Activated CD4-positive, alpha-beta T cell treated with anti-CD3 and anti-CD28 coated beads, Interleukin-2, amount 50 U/mL, for 16 hours (primary cell): ENCODE measurements around the gene CFAP52.
"Not testable (repeated sequence)": the region's sequence is repeated elsewhere in the genome, so short reads cannot be mapped to it uniquely, and the experiment has no call there.

Source experiments
- DNase-seq: peaks from one replicate; pipeline ENCODE4 v3.0.0-alpha.2; 2020

Gene CFAP52, protein sequence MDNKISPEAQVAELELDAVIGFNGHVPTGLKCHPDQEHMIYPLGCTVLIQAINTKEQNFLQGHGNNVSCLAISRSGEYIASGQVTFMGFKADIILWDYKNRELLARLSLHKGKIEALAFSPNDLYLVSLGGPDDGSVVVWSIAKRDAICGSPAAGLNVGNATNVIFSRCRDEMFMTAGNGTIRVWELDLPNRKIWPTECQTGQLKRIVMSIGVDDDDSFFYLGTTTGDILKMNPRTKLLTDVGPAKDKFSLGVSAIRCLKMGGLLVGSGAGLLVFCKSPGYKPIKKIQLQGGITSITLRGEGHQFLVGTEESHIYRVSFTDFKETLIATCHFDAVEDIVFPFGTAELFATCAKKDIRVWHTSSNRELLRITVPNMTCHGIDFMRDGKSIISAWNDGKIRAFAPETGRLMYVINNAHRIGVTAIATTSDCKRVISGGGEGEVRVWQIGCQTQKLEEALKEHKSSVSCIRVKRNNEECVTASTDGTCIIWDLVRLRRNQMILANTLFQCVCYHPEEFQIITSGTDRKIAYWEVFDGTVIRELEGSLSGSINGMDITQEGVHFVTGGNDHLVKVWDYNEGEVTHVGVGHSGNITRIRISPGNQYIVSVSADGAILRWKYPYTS

GRCh38 chr17:9576521-9577372, at the start of gene CFAP52:
TSS of gene CFAP52 (plus strand) at chr17:9576642. CDS start at chr17:9576696, 54 bp downstream.
- peak; percentile 78 for DNase-seq

GRCh38 chr17:9527788-9528187, 48.7 kb upstream of the CFAP52 start:
- no peak for DNase-seq

- DNase-seq, result peak; percentile 10
These were observed 47.3 kb upstream of the CFAP52 start for GRCh38 chr17:9529033-9529700.

DNA sequence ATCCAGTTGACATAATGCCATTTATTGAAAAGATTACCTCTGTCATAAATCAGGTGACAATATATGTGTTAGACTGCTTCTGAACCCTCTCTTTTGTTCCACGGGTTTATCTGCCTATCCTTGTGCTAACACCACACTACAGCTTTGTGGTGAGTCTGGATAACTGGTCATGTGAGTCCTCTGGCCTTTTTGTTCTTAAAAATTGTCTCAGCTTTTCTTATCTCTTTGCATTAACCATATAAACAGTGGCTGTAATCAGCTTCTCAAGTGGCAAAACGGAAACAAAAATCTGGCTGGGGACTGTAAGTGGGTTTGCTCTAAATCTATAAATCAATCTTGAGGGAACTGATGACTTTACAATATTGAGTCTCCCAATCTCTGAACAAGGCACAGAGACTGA, 45.4 kb upstream of the CFAP52 start:
- DNase-seq, result no peak

DNA sequence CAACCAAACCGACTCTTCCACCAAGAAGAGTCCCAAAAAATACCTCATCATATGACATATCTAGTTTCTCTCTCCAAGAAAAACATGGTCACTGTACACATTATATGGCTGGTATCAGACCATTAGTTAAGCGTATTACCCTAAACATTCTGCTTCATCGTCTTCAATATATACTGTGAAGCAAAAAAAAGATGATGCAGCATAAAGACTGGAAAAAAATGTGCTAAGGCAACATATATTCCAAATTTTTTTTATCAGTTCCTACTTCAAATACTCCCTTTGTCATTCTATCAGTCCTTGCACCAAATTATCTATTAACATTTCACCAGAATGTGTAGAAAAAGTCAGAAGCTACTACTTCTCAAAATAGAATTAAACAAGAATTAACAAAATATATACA, 43.7 kb upstream of the CFAP52 start:
- no peak for DNase-seq

DNA sequence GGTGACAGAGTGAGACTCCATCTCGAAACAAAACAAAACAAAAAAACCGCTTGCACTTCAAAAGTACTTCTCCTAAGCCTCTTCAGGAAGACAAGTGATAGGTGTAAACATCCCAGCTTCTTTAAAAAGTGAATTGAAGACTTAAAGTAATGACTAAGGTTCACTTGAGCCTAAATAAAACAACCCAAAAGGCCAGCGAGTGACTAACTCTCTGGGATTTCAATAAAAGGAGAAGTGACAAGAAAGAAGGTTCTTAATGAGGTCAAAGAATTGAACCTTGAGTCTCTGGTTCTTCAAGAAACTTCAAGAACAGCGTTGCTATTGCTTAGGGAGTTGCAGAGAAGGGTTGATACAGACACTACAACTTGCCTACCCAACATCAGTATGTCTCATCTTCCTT, 43.0 kb upstream of the CFAP52 start:
- DNase-seq, result no peak

DNA sequence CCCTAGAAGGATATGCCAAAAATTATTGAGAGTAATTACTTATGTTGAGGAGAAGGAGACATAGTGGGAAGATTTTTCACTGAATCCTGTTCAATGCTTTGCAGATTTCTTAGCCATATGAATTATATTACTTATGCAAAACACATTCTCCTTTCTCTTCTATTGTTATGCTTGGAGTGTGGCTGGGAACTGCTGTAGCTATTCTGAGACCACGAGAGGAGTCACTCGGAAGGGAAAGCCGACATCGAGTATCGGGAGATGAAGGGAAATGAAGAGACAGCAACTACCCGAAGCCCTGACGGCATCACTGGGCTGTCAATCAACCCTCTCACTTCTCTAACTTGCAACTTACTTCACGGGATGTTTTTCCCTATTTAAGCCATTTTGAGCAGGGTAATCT, 40.4 kb upstream of the CFAP52 start:
- DNase-seq, result no peak

GRCh38 chr17:9537177-9537776, 39.2 kb upstream of the CFAP52 start:
- no peak for DNase-seq

DNA sequence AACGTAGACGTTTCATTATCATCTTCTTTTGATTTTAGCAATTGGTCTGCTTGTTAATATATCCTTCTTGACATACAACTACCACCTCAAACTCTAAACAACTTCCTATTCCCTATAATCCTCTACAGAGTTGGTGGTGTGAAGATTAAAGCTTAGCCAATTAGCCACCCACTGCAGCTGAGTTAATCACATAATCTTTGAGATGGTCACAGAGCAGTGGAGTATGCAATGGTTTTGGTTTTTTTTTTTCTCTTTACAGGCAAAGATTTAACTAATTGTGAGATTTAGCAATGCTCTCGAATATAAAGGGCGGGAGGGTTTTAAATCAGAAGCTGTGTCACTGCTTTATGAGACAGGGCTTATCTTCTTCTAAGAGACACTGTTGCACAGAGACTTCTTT, 37.8 kb upstream of the CFAP52 start:
- no peak for DNase-seq

- no peak for DNase-seq
These were observed 34.7 kb upstream of the CFAP52 start for GRCh38 chr17:9541718-9542117.

GRCh38 chr17:9544221-9544620, 32.2 kb upstream of the CFAP52 start:
- no peak for DNase-seq

DNA sequence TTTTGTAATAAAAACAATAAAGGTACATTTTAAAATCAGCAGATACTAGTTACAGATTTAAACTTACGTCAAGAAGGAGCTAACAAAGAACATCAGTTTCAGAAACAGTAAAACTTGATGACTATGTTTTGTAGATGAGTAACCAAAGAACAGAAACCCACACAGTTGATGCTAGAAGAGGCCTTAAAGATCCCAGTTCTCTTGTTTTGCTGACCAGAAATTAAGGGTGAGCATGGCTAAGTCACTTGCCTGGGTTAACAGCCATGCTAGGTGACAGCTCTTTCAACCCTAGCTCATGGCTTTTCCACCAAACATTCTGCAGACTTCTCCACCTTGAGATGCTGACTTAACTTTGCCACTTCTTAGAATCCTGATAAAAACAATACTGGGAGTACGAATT, 27.2 kb upstream of the CFAP52 start:
- peak; percentile 29 for DNase-seq

GRCh38 chr17:9553181-9553580, 23.3 kb upstream of the CFAP52 start:
- DNase-seq, result no peak

DNA sequence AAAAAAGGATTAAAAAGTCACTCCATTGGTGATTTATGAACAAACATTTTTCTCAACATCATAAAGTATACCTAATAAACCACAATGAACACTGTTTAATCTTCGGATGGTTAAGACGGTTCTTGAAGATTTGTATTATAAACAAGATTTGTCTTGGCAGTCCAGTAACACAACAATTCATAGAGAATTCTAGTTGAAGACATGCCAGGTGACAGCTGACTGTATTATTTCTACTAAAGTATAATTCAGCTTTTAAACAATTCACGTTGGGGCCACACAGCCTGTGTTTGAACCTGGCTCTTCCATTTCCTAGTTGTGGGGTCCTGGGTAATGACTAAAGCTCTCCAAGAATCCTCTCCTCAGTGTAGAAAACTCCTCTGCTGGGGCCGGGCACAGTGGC, 22.8 kb upstream of the CFAP52 start:
- DNase-seq, result no peak

- DNase-seq, result peak; percentile 63
These were observed 21.7 kb upstream of the CFAP52 start for GRCh38 chr17:9554715-9555114.

DNA sequence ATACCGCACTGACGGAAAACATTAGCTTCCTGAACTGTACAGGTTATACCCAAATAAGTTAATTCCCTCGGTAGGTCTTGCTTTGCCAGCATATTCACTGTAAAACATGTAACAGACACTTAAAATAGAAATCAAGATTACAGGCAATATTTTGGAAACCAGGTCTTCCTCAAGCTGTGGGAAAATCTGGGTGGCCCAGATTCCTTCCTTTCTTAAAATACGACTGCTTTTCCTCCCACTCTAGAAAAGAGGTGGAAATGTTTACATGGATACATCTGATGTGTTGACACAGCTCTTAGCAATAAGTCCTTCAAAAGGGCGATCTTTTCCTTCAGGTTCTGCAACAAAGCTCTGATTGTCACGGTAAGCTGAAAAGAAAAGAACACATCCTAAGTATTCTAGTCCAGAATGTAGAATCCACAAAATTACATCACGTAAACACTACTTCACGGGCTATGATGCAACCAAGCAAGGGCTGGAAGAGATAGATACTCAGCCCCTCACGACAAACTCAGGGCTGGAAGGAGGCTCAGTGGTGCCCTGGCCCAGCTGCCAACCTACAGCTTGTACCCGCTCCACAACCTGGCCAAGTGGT, 19.2 kb upstream of the CFAP52 start:
- DNase-seq, result no peak

DNA sequence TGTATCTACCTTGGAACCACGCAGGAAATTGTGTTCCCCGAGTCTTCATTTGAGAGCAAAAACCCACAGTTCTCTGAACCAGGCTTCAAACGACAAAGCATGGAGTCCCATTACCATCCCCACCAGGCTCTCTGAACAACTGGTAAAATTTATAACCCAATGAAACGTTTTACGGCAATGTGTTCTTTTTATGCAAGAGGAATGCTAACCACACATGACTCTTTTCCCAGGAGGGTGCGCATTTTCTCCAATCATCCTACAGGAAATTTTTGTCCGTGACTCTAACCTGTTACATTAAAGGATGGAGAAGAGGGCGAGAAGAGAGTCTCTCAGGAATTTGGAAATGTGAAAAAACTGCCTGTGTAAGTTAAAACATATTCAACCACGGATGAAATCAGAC, 18.6 kb upstream of the CFAP52 start:
- no peak for DNase-seq

DNA sequence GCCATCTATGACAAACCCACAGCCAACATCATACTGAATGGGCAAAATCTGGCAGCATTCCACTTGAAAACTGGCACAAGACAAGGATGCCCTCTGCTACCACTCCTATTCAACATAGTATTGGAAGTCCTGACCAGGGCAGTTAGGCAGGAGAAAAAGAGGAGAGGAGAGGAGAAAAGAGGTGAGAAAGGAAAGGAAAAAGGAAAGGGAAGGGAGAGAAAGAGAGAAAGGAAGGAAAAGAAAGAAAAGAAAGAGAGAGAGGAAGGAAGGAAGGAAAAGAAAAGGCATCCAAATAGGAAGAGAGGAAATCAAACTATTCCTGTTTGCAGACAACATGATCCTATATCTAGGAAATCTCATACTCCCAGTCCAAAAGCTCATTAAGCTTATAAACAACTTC, 12.3 kb upstream of the CFAP52 start:
- no peak for DNase-seq

- DNase-seq, result peak; percentile 34
These were observed 10.4 kb upstream of the CFAP52 start for GRCh38 chr17:9566067-9566466.

GRCh38 chr17:9566739-9567138, 9.7 kb upstream of the CFAP52 start:
- not testable (repeated sequence) for DNase-seq

- no peak for DNase-seq
These were observed 8.4 kb upstream of the CFAP52 start for GRCh38 chr17:9568004-9568403.

GRCh38 chr17:9568957-9569588, 7.4 kb upstream of the CFAP52 start:
- no peak for DNase-seq
